Inferior parietal cortex (tissue), 1 donor: ENCODE measurements around the gene KCNQ1.

Experiments used
- DNase-seq: peaks from one replicate; pipeline ENCODE4 v3.0.0-alpha.2; 2016; ENCODE audit errors: extremely low spot score

Gene KCNQ1

GRCh38 chr11:2535673-2536439 lies 91.0 kb downstream of the KCNQ1 start:
- DNase-seq = no peak

- DNase-seq = no peak
Measured at GRCh38 chr11:2536440-2536989, 91.7 kb downstream of the KCNQ1 start.

GRCh38 chr11:2537010-2537705 lies 92.3 kb downstream of the KCNQ1 start:
- no peak for DNase-seq

- no peak for DNase-seq
Measured at GRCh38 chr11:2537896-2538724, 93.3 kb downstream of the KCNQ1 start.

GRCh38 chr11:2538951-2539350 lies 94.1 kb downstream of the KCNQ1 start:
- no peak for DNase-seq

- DNase-seq = no peak
Measured at GRCh38 chr11:2539371-2540222, 94.8 kb downstream of the KCNQ1 start.

- no peak for DNase-seq
Measured at GRCh38 chr11:2540223-2540991, 95.6 kb downstream of the KCNQ1 start.

GRCh38 chr11:2540992-2541680 lies 96.3 kb downstream of the KCNQ1 start:
- no peak for DNase-seq

GRCh38 chr11:2541881-2542361 lies 97.1 kb downstream of the KCNQ1 start:
- DNase-seq = no peak

- DNase-seq = no peak
Measured at GRCh38 chr11:2542406-2542805, 97.6 kb downstream of the KCNQ1 start.

- no peak for DNase-seq
Measured at GRCh38 chr11:2547806-2548205, 103.0 kb downstream of the KCNQ1 start.

- no peak for DNase-seq
Measured at GRCh38 chr11:2548596-2548995, 103.8 kb downstream of the KCNQ1 start.

- no peak for DNase-seq
Measured at GRCh38 chr11:2549080-2549479, 104.3 kb downstream of the KCNQ1 start.

GRCh38 chr11:2549491-2549875 lies 104.7 kb downstream of the KCNQ1 start:
- no peak for DNase-seq

- no peak for DNase-seq
Measured at GRCh38 chr11:2549876-2550605, 105.2 kb downstream of the KCNQ1 start.

- DNase-seq = no peak
Measured at GRCh38 chr11:2550606-2550970, 105.8 kb downstream of the KCNQ1 start.

- no peak for DNase-seq
Measured at GRCh38 chr11:2551131-2551530, 106.3 kb downstream of the KCNQ1 start.

- DNase-seq = no peak
Measured at GRCh38 chr11:2552210-2552609, 107.4 kb downstream of the KCNQ1 start.

GRCh38 chr11:2553198-2553597 lies 108.4 kb downstream of the KCNQ1 start:
- no peak for DNase-seq
